IMR-90 (cell line): ENCODE measurements around the gene TSPEAR. TPM values are rescaled to one million over a fixed set of nuclear protein-coding genes. Genes with fewer than 3 reads are reported as not detected.

ENCODE experiments used
- ATAC-seq: fragments of 200-7000 bp; cut with Tn5 transposase; 2 replicates; pipeline ENCODE4 v1.9.1; 2020; ENCODE audit warnings: low read depth, mild to moderate bottlenecking, moderate library complexity
- BruUV-seq: library from RNA; stranded (reverse); fragments of 400-500 nt; replicated peaks from 2 replicates; lab custom pipeline; 2021; lab: Mats Ljungman, UMichigan
- CTCF ChIA-PET: fragments of 300-600 bp; formaldehyde crosslinking; extraction: SDS; loops from one replicate; lab custom pipeline; 2021; ENCODE audit warnings: antibody characterized with exemption; lab: Yijun Ruan, JAX
- POLR2A ChIA-PET: fragments of 300-600 bp; sonication (Branson Sonifier 250); formaldehyde crosslinking; loops from one replicate; lab custom pipeline; 2022; ENCODE audit warnings: antibody characterized with exemption; ENCODE audit not compliant: unreplicated experiment; lab: Charles Lee
- DNase-seq: peaks from one replicate; pipeline ENCODE4 v3.0.0; 2013
- H2AFZ ChIP-seq: replicated peaks from 2 replicates; pipeline ENCODE3; 2013; ENCODE audit warnings: low read length, mild to moderate bottlenecking; ENCODE audit not compliant: poor library complexity
- H2AK5ac ChIP-seq: 2 replicates; pipeline ENCODE4 v1.6.1; 2013; ENCODE audit warnings: low read depth, low read length, inconsistent platforms
- H2AK9ac ChIP-seq: replicated peaks from 2 replicates; pipeline ENCODE3; 2013; ENCODE audit warnings: mild to moderate bottlenecking, low read depth, low read length, moderate library complexity; ENCODE audit not compliant: poor library complexity
- H2BK120ac ChIP-seq: 2 replicates; pipeline ENCODE4 v1.6.1; 2013; ENCODE audit warnings: low read depth, low read length, inconsistent platforms
- H2BK15ac ChIP-seq: 3 replicates; pipeline ENCODE4 v1.6.1; 2013; ENCODE audit warnings: low read depth, low read length, inconsistent platforms
- H2BK20ac ChIP-seq: 2 replicates; pipeline ENCODE4 v1.6.1; 2013; ENCODE audit warnings: low read depth, mild to moderate bottlenecking, inconsistent platforms, low read length, moderate library complexity
- H2BK5ac ChIP-seq: 2 replicates; pipeline ENCODE4 v1.6.1; 2013; ENCODE audit warnings: mild to moderate bottlenecking, low read depth, low read length, inconsistent platforms; ENCODE audit not compliant: poor library complexity, severe bottlenecking
- H3K14ac ChIP-seq: replicated peaks from 2 replicates; pipeline ENCODE4 v1.6.1; 2013; ENCODE audit warnings: low read depth, low read length, inconsistent platforms
- H3K18ac ChIP-seq: 2 replicates; pipeline ENCODE4 v1.6.1; 2013; ENCODE audit warnings: low read depth, low read length, control low read depth
- H3K23ac ChIP-seq: 2 replicates; pipeline ENCODE4 v1.6.1; 2013; ENCODE audit warnings: low read depth, low read length, inconsistent platforms
- H3K27ac ChIP-seq: 2 replicates; pipeline ENCODE4 v1.5.1; 2013; ENCODE audit warnings: mild to moderate bottlenecking, control low read depth, low read length; ENCODE audit not compliant: insufficient read depth
- H3K27me3 ChIP-seq: 2 replicates; pipeline ENCODE4 v1.6.1; 2013; ENCODE audit warnings: low read length; ENCODE audit not compliant: control insufficient read depth, insufficient read depth
- H3K36me3 ChIP-seq: 2 replicates; pipeline ENCODE4 v1.6.1; 2013; ENCODE audit warnings: low read length, mixed read lengths; ENCODE audit not compliant: control insufficient read depth, insufficient read depth
- H3K4ac ChIP-seq: 2 replicates; pipeline ENCODE4 v1.6.1; 2013; ENCODE audit warnings: low read depth, low read length, inconsistent platforms
- H3K4me1 ChIP-seq: 2 replicates; pipeline ENCODE4 v1.6.1; 2013; ENCODE audit warnings: low read length, mixed read lengths; ENCODE audit not compliant: control insufficient read depth, insufficient read depth
- H3K4me2 ChIP-seq: 2 replicates; pipeline ENCODE4 v1.6.1; 2013; ENCODE audit warnings: low read depth, mild to moderate bottlenecking, control low read depth, low read length, moderate library complexity
- H3K4me3 ChIP-seq: 2 replicates; pipeline ENCODE4 v1.5.1; 2013; ENCODE audit warnings: low read depth, mild to moderate bottlenecking, control low read depth, low read length, moderate library complexity; ENCODE audit not compliant: insufficient read depth
- H3K56ac ChIP-seq: 2 replicates; pipeline ENCODE4 v1.6.1; 2013; ENCODE audit warnings: low read length, inconsistent platforms; ENCODE audit not compliant: insufficient read depth; ENCODE audit errors: extremely low read depth
- H3K79me1 ChIP-seq, 2 experiments: 2 replicates each; pipeline ENCODE4 v1.6.1; 2013; ENCODE audit warnings: low read length in 2 of 2, inconsistent platforms in 1 of 2, low read depth in 1 of 2
- H3K9ac ChIP-seq: 2 replicates; pipeline ENCODE4 v1.6.1; 2013; ENCODE audit warnings: low read depth, low read length, control low read depth
- H3K9me1 ChIP-seq: 2 replicates; pipeline ENCODE4 v1.6.1; 2013; ENCODE audit warnings: low read length, inconsistent platforms; ENCODE audit not compliant: insufficient read depth
- H3K9me3 ChIP-seq: 2 replicates; pipeline ENCODE4 v1.6.1; 2013; ENCODE audit warnings: low read length; ENCODE audit not compliant: control insufficient read depth, insufficient read depth
- H4K20me1 ChIP-seq: 2 replicates; pipeline ENCODE4 v1.6.1; 2013; ENCODE audit warnings: low read length, inconsistent platforms; ENCODE audit not compliant: insufficient read depth
- H4K5ac ChIP-seq: 2 replicates; pipeline ENCODE4 v1.6.1; 2013; ENCODE audit warnings: mild to moderate bottlenecking, low read depth, low read length, control low read depth
- H4K8ac ChIP-seq, 2 experiments: 2 replicates each; pipeline ENCODE4 v1.6.1; 2013; ENCODE audit warnings: low read depth in 2 of 2, low read length in 2 of 2, control low read depth in 1 of 2, inconsistent platforms in 1 of 2
- H4K91ac ChIP-seq: 2 replicates; pipeline ENCODE4 v1.6.1; 2013; ENCODE audit warnings: low read depth, low read length, inconsistent platforms; ENCODE audit not compliant: insufficient read depth
- BHLHE40 ChIP-seq: fragments of 150-350 bp; IDR thresholded peaks from 2 replicates; pipeline ENCODE4 v1.6.1; 2016; ENCODE audit warnings: mild to moderate bottlenecking, low read depth, low read length
- CEBPB ChIP-seq: IDR thresholded peaks from 2 replicates; pipeline ENCODE4 v1.6.1; 2012; ENCODE audit warnings: low read depth, low read length, improper control_type of control experiment
- CHD1 ChIP-seq: IDR thresholded peaks from 2 replicates; pipeline ENCODE4 v1.6.1; 2012; ENCODE audit warnings: low read depth, low read length, improper control_type of control experiment
- CTCF ChIP-seq: conservative IDR thresholded peaks from 2 replicates; pipeline ENCODE4 v1.5.1; 2012; ENCODE audit warnings: mild to moderate bottlenecking, low read depth, low read length, improper control_type of control experiment
- FOS ChIP-seq: fragments of 150-350 bp; IDR thresholded peaks from 2 replicates; pipeline ENCODE4 v1.6.1; 2016; ENCODE audit warnings: low read depth, low read length
- MAFK ChIP-seq: IDR thresholded peaks from 2 replicates; pipeline ENCODE4 v1.6.1; 2012; ENCODE audit warnings: low read depth, low read length, improper control_type of control experiment
- MAZ ChIP-seq: IDR thresholded peaks from 2 replicates; pipeline ENCODE4 v1.6.1; 2012; ENCODE audit warnings: low read depth, mild to moderate bottlenecking, low read length, improper control_type of control experiment, moderate library complexity, borderline replicate concordance
- MXI1 ChIP-seq: IDR thresholded peaks from 2 replicates; pipeline ENCODE4 v1.6.1; 2012; ENCODE audit warnings: low read depth, mild to moderate bottlenecking, low read length, moderate library complexity, borderline replicate concordance
- NFE2L2 ChIP-seq: fragments of 150-350 bp; IDR thresholded peaks from 2 replicates; pipeline ENCODE4 v1.6.1; 2016; ENCODE audit warnings: low read depth, mild to moderate bottlenecking, low read length
- POLR2A ChIP-seq: IDR thresholded peaks from 2 replicates; pipeline ENCODE4 v1.6.1; 2012; ENCODE audit warnings: mild to moderate bottlenecking, low read depth, low read length
- RAD21 ChIP-seq: IDR thresholded peaks from 2 replicates; pipeline ENCODE4 v1.6.1; 2012; ENCODE audit warnings: low read length, improper control_type of control experiment
- RCOR1 ChIP-seq: IDR thresholded peaks from 2 replicates; pipeline ENCODE4 v1.6.1; 2012; ENCODE audit warnings: mild to moderate bottlenecking, low read length, improper control_type of control experiment; ENCODE audit not compliant: insufficient replicate concordance
- RFX5 ChIP-seq: IDR thresholded peaks from 2 replicates; pipeline ENCODE4 v1.8.0; 2012; ENCODE audit warnings: low read depth, mild to moderate bottlenecking, low read length, moderate library complexity
- SMC3 ChIP-seq: fragments of 150-350 bp; IDR thresholded peaks from 2 replicates; pipeline ENCODE4 v1.6.1; 2016; ENCODE audit warnings: low read depth, mild to moderate bottlenecking, antibody characterized with exemption, low read length, moderate library complexity
- WGBS, 2 experiments: methylation state at CpG; one replicate each; pipeline versions ENCODE4 v1.1.5 to v1.1.7; 2013; ENCODE audit warnings: missing lambda C conversion rate in 2 of 2; ENCODE audit not compliant: insufficient read length in 1 of 2; ENCODE audit errors: extremely low coverage in 2 of 2; 5-methylcytosine and 5-hydroxymethylcytosine counted together
- dilution Hi-C: fragments of 300-500 bp; cut with HindIII; formaldehyde crosslinking; loops from one replicate; pipeline ENCODE4 v1.14.3; 2018; ENCODE audit warnings: low sequenced_read_pairs; ENCODE audit not compliant: unreplicated experiment
- in situ Hi-C: fragments of 300-500 bp; cut with MboI; formaldehyde crosslinking; loops from 3 replicates; pipeline ENCODE4 v1.14.3; 2019; ENCODE audit warnings: low sequenced_read_pairs, inconsistent platforms, mixed read lengths
- intact Hi-C: fragments of 100-400 bp; cut with micrococcal nuclease; formaldehyde crosslinking; loops from 2 replicates; pipeline ENCODE4 v1.10.0; 2022
- polyA plus RNA-seq, 3 experiments: library from polyadenylated mRNA; depleted of rRNA; stranded (reverse); fragments of >200 nt; gene quantifications; 2 replicates each; pipeline ENCODE4 v1.2.3, GENCODE V29; 2012; ENCODE audit warnings: low replicate concordance in 1 of 3
- total RNA-seq: library from RNA; depleted of rRNA; stranded (reverse); fragments of >200 nt; gene quantifications from 2 replicates; pipeline ENCODE4 v1.2.3, GENCODE V29; 2012
- TF ChIP-seq, protein P1 (sequence below): fragments of 150-350 bp; IDR thresholded peaks from 2 replicates; pipeline ENCODE4 v1.6.1; 2016; ENCODE audit warnings: low read depth, mild to moderate bottlenecking, low read length, moderate library complexity, borderline replicate concordance
- TF ChIP-seq, protein P2 (sequence below): fragments of 150-350 bp; IDR thresholded peaks from 2 replicates; pipeline ENCODE4 v1.6.1; 2017; ENCODE audit warnings: mild to moderate bottlenecking, antibody characterized with exemption, low read length, low read depth

TSPEAR gene
- total and polyA plus RNA-seq, 2 of the 4 experiments (the other 2 are of a cell fraction) = not detected

- Histone ChIP-seq H3K36me3 (no peaks in the 10 kb centered on the region), H2AK5ac (no peak overlapping the region), H2BK5ac (no peak overlapping the region), H3K18ac (no peak overlapping the region), H2BK20ac (no peak overlapping the region), H3K14ac (no peak overlapping the region), H3K9ac (no peak overlapping the region), H4K5ac (no peak overlapping the region), H3K4me3 (no peak overlapping the region), H2BK15ac (no peak overlapping the region), H2BK120ac (no peak overlapping the region), H3K9me1 (no peaks in the 10 kb centered on the region), H3K56ac (no peak overlapping the region), H4K8ac (no peak overlapping the region), H3K9me3 (no peaks in the 10 kb centered on the region), H4K91ac (no peak overlapping the region), H2AK9ac (no peak overlapping the region), H3K4ac (no peak overlapping the region), H3K4me2 (no peak overlapping the region), H3K4me1 (no peaks in the 10 kb centered on the region), H3K79me1 (no peaks in the 10 kb centered on the region), H3K27me3 (peaks cover 32% of the 10 kb centered on the region), H2AFZ (no peak overlapping the region), H4K20me1 (no peaks in the 10 kb centered on the region), H3K27ac (no peak overlapping the region), H3K23ac (no peak overlapping the region)
- in situ Hi-C loops = no loop called here
- ATAC-seq = no peak
- CTCF ChIA-PET = no interaction called here
- intact Hi-C loops = no loop called here
- dilution Hi-C loops = no loop called here
- POLR2A ChIA-PET = no interaction called here
- no TSS peak for BruUV-seq
- 40% methylated on average over 2 of the region's 6 CpGs; no CpG with 5 or more reads in 1 of the 2 experiments for WGBS, 2 experiments
- DNase-seq = no peak
- TF ChIP-seq, protein P1, sequence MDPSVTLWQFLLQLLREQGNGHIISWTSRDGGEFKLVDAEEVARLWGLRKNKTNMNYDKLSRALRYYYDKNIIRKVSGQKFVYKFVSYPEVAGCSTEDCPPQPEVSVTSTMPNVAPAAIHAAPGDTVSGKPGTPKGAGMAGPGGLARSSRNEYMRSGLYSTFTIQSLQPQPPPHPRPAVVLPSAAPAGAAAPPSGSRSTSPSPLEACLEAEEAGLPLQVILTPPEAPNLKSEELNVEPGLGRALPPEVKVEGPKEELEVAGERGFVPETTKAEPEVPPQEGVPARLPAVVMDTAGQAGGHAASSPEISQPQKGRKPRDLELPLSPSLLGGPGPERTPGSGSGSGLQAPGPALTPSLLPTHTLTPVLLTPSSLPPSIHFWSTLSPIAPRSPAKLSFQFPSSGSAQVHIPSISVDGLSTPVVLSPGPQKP = no peak
- TF ChIP-seq CTCF (no peak), BHLHE40 (no peak), CHD1 (no peak), MAFK (no peak), CEBPB (no peak), RCOR1 (no peak), MAZ (no peak), MXI1 (no peak), FOS (no peak), RAD21 (no peak), POLR2A (no peak), RFX5 (no peak), SMC3 (no peak), NFE2L2 (no peak)
- TF ChIP-seq, protein P2, sequence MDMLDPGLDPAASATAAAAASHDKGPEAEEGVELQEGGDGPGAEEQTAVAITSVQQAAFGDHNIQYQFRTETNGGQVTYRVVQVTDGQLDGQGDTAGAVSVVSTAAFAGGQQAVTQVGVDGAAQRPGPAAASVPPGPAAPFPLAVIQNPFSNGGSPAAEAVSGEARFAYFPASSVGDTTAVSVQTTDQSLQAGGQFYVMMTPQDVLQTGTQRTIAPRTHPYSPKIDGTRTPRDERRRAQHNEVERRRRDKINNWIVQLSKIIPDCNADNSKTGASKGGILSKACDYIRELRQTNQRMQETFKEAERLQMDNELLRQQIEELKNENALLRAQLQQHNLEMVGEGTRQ = no peak
Measured at GRCh38 chr21:44684483-44684882, 26.9 kb downstream of the TSPEAR start.
